HL-60 (cell line): ENCODE measurements around the gene VWA1.

Experiments
- DNase-seq, 2 experiments: peaks; one replicate each; pipeline ENCODE4 v3.0.0-alpha.2; 2010 to 2020; ENCODE audit warnings: low read depth in 1 of 2, low spot score in 1 of 2
- H3K27ac ChIP-seq: fragments of 250-450 bp; sonication (Bioruptor Pico); replicated peaks from 2 replicates; pipeline ENCODE4 v1.5.1; 2020; ENCODE audit warnings: mild to moderate bottlenecking, moderate library complexity
- H3K27me3 ChIP-seq: fragments of 250-450 bp; sonication (Bioruptor Pico); 2 replicates; pipeline ENCODE4 v1.5.1; 2021; ENCODE audit warnings: mild to moderate bottlenecking, moderate library complexity; ENCODE audit not compliant: insufficient read depth, poor library complexity, severe bottlenecking
- H3K4me3 ChIP-seq: replicated peaks from 2 replicates; pipeline ENCODE4 v1.5.1; 2011; ENCODE audit warnings: mild to moderate bottlenecking, control low read depth, low read length; ENCODE audit not compliant: insufficient read depth
- CTCF ChIP-seq: IDR thresholded peaks from one replicate; pipeline ENCODE4 v1.5.1; 2011; ENCODE audit warnings: low read length, control low read depth, inconsistent platforms; ENCODE audit not compliant: insufficient read depth
- GABPA ChIP-seq: IDR thresholded peaks from 2 replicates; pipeline ENCODE4 v1.6.1; 2012; ENCODE audit warnings: low read depth
- POLR2AphosphoS5 ChIP-seq: IDR thresholded peaks from 2 replicates; pipeline ENCODE4 v1.6.1; 2012; ENCODE audit warnings: low read depth
- REST ChIP-seq: IDR thresholded peaks from 2 replicates; pipeline ENCODE4 v1.6.1; 2012; ENCODE audit warnings: low read depth; ENCODE audit not compliant: insufficient replicate concordance
- SPI1 ChIP-seq: IDR thresholded peaks from 2 replicates; pipeline ENCODE4 v1.6.1; 2012; ENCODE audit warnings: low read depth, mild to moderate bottlenecking, borderline replicate concordance

VWA1 gene

GRCh38 chr1:1426496-1427105 is 8.9 kb upstream of the VWA1 start:
- H3K4me3 ChIP-seq: no peak overlapping the region
- TF ChIP-seq POLR2AphosphoS5 (no peak), SPI1 (no peak), CTCF (no peak), REST (no peak), GABPA (no peak)
- no peak overlapping the region for H3K27ac ChIP-seq
- no peak for DNase-seq
- H3K27me3 ChIP-seq: peaks cover 28% of the 10 kb centered on the region

- Histone ChIP-seq H3K27ac (no peak overlapping the region), H3K4me3 (no peak overlapping the region), H3K27me3 (peaks cover 28% of the 10 kb centered on the region)
- TF ChIP-seq SPI1 (no peak), REST (no peak), POLR2AphosphoS5 (no peak), CTCF (no peak), GABPA (no peak)
- no peak for DNase-seq
Observed at GRCh38 chr1:1427106-1427819, 8.2 kb upstream of the VWA1 start.

GRCh38 chr1:1427820-1428148 is 7.7 kb upstream of the VWA1 start:
- no peak overlapping the region for H3K4me3 ChIP-seq
- no peak for DNase-seq

More at GRCh38 chr1:1427820-1428148, 7.7 kb upstream of the VWA1 start:
- Histone ChIP-seq H3K27me3 (peaks cover 28% of the 10 kb centered on the region), H3K27ac (no peak overlapping the region)
- TF ChIP-seq CTCF (no peak), SPI1 (no peak)
